Stimulated activated CD8-positive, alpha-beta memory T cell treated with anti-CD3 and anti-CD28 coated beads, Interleukin-7, amount 100 ng/mL, for 48 hours (primary cell): Measurements from ENCODE around the gene S100A9.
"Not testable (repeated sequence)": the region's sequence is repeated elsewhere in the genome, so short reads cannot be mapped to it uniquely, and the experiment has no call there.

Experiments
- DNase-seq, 2 donors: peaks; one replicate each; pipeline ENCODE4 v3.0.0-alpha.2; 2020; ENCODE audit warnings: low read depth in 1 of 2; ENCODE audit errors: extremely low read depth in 1 of 2

The S100A9 gene

GRCh38 chr1:153403421-153404085 lies 45.9 kb downstream of the S100A9 start:
- no peak for DNase-seq

GRCh38 chr1:153404086-153404635 lies 46.5 kb downstream of the S100A9 start:
- DNase-seq = no peak

DNA sequence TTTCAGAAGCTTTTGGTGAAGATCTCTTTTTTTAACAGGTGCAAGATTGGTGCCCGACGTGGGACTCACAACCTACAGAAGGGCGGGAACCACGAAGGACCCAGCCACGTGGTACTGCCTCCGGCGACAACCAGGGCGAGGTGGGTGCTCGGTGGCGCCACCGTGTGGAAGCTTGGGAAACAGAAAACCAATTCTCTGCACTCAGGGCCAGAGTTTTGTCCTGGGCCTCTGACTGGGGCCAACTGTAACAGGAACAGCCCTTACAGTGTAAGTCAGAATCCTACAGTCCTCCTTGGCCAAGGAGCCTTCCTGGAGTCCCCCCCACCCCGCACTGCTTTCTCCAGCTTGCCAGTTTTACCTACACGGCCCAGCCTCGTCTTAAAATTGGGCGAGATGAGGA lies 47.1 kb downstream of the S100A9 start:
- peak; percentile 18 to 25 for DNase-seq

GRCh38 chr1:153405825-153406599 lies 48.4 kb downstream of the S100A9 start:
- DNase-seq = not testable (repeated sequence)

DNA sequence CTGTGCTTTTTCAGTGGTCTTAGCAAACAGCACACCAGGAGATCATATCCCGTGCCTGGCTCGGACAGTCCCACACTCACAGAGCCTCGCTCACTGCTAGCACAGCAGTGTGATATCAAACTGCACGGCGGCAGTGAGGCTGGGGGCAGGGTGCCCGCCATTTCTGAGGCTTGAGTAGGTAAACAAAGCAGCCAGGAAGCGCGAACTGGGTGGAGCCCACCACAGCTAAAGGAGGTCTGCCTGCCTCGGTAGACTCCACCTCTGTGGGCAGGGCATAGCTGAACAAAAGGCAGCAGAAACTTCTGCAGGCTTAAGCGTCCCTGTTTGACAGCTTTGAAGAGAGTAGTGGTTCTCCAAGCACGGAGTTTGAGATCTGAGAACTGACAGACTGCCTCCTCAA lies 49.6 kb downstream of the S100A9 start:
- not testable (repeated sequence) for DNase-seq
